GM12878 (cell line): ENCODE results near the gene GBP5. TPM values are rescaled to one million over a fixed set of nuclear protein-coding genes. Genes with fewer than 3 reads are reported as not detected.

ENCODE experiments used
- ATAC-seq: fragments of 200-7000 bp; cut with Tn5 transposase; 3 replicates; pipeline ENCODE4 v1.9.1; 2020; ENCODE audit warnings: mild to moderate bottlenecking, moderate library complexity
- BruUV-seq: library from RNA; stranded (reverse); fragments of 400-500 nt; replicated peaks from 2 replicates; lab custom pipeline; 2021; lab: Mats Ljungman, UMichigan
- CTCF ChIA-PET: fragments of 300-600 bp; sonication (Branson Sonifier 250); formaldehyde crosslinking; extraction: SDS; loops from one replicate; lab custom pipeline; 2021; ENCODE audit warnings: inconsistent platforms; lab: Yijun Ruan, JAX
- POLR2A ChIA-PET: fragments of 350-600 bp; formaldehyde crosslinking; extraction: SDS; loops from one replicate; lab custom pipeline; 2021; ENCODE audit warnings: inconsistent platforms; lab: Charles Lee
- RAD21 ChIA-PET: fragments of 300-600 bp; sonication (Branson Sonifier 250); formaldehyde crosslinking; loops from one replicate; lab custom pipeline; 2023; ENCODE audit warnings: antibody characterized with exemption; ENCODE audit not compliant: unreplicated experiment; lab: Charles Lee
- SMC1A ChIA-PET: fragments of 300-600 bp; sonication (Branson Sonifier 250); formaldehyde crosslinking; loops from one replicate; lab custom pipeline; 2023; ENCODE audit not compliant: unreplicated experiment, uncharacterized antibody; lab: Charles Lee
- DNase-seq: peaks from one replicate; pipeline ENCODE4 v3.0.0-alpha.2; 2011; ENCODE audit warnings: low read depth, low spot score
- FAIRE-seq: peaks from 3 replicates; lab custom pipeline; 2011; peaks lifted over from hg19 to GRCh38; lab: Jason Lieb, UNC
- H2AFZ ChIP-seq: 2 replicates; pipeline ENCODE4 v1.6.0; 2011; ENCODE audit warnings: low read depth, low read length, control low read depth; ENCODE audit not compliant: control insufficient read depth
- H3K27ac ChIP-seq: 2 replicates; pipeline ENCODE4 v1.5.1; 2011; ENCODE audit warnings: control low read depth; ENCODE audit not compliant: control insufficient read depth, insufficient read depth
- H3K27me3 ChIP-seq, 2 experiments: replicated peaks in 1 of 2; 2 replicates each; pipeline versions ENCODE4 v1.6.0 to v1.6.1; 2011; ENCODE audit warnings: low read length in 1 of 2; ENCODE audit not compliant: control insufficient read depth in 2 of 2, insufficient read depth in 2 of 2
- H3K36me3 ChIP-seq, 2 experiments: 2 replicates each; pipeline ENCODE4 v1.5.1; 2011; ENCODE audit warnings: low read length in 1 of 2; ENCODE audit not compliant: control insufficient read depth in 2 of 2, insufficient read depth in 2 of 2
- H3K4me1 ChIP-seq: 2 replicates; pipeline ENCODE4 v1.6.1; 2011; ENCODE audit warnings: mild to moderate bottlenecking, low read length, moderate library complexity, mixed read lengths; ENCODE audit not compliant: control insufficient read depth, insufficient read depth
- H3K4me2 ChIP-seq: 2 replicates; pipeline ENCODE4 v1.6.0; 2011; ENCODE audit warnings: control low read depth; ENCODE audit not compliant: control insufficient read depth, insufficient read depth
- H3K4me3 ChIP-seq: fragments of 200-600 bp; sonication (generic); 2 replicates; pipeline ENCODE4 v1.5.1; 2016
- H3K79me2 ChIP-seq: 2 replicates; pipeline ENCODE4 v1.6.0; 2011; ENCODE audit warnings: low read length; ENCODE audit not compliant: control insufficient read depth, insufficient read depth
- H3K9ac ChIP-seq: 2 replicates; pipeline ENCODE4 v1.8.0; 2011; ENCODE audit warnings: low read length, control low read depth, mixed read lengths; ENCODE audit not compliant: control insufficient read depth, insufficient read depth
- H3K9me3 ChIP-seq: replicated peaks from 3 replicates; pipeline ENCODE4 v1.5.1; 2011; ENCODE audit warnings: mild to moderate bottlenecking, low read length; ENCODE audit not compliant: control insufficient read depth, insufficient read depth
- H4K20me1 ChIP-seq: 2 replicates; pipeline ENCODE4 v1.6.0; 2011; ENCODE audit not compliant: control insufficient read depth, insufficient read depth
- EED ChIP-seq: sonication (generic); IDR thresholded peaks from 2 replicates; pipeline ENCODE4 v1.6.1; 2016; ENCODE audit warnings: antibody characterized with exemption, low read depth
- ESRRA ChIP-seq: IDR thresholded peaks from 2 replicates; pipeline ENCODE4 v1.6.1; 2012; ENCODE audit warnings: mild to moderate bottlenecking, low read length, improper control_type of control experiment
- ETV6 ChIP-seq, 2 experiments: fragments of 450-650 bp in 1 of 2; IDR thresholded peaks in 1 of 2; conservative IDR thresholded peaks in 1 of 2; 2 replicates each; pipeline ENCODE4 v1.6.1; 2014; ENCODE audit warnings: antibody characterized with exemption in 1 of 2, borderline replicate concordance in 1 of 2, low read depth in 1 of 2, mild to moderate bottlenecking in 1 of 2, moderate library complexity in 1 of 2
- EZH2 ChIP-seq: IDR thresholded peaks from 2 replicates; pipeline ENCODE4 v1.6.1; 2012; ENCODE audit warnings: low read depth, mild to moderate bottlenecking, control low read depth, inconsistent platforms, low read length, borderline replicate concordance; ENCODE audit not compliant: control insufficient read depth
- HDAC6 ChIP-seq: fragments of 200-600 bp; sonication (generic); IDR thresholded peaks from one replicate; pipeline ENCODE4 v1.8.0; 2017; ENCODE audit warnings: antibody characterized with exemption; ENCODE audit not compliant: unreplicated experiment
- PML ChIP-seq: IDR thresholded peaks from 2 replicates; pipeline ENCODE4 v1.6.1; 2012; ENCODE audit warnings: low read length, inconsistent platforms
- POU2F2 ChIP-seq: IDR thresholded peaks from 3 replicates; pipeline ENCODE4 v1.6.1; 2011; ENCODE audit warnings: low read depth, mild to moderate bottlenecking, low read length, borderline replicate concordance
- SRF ChIP-seq, 2 experiments: IDR thresholded peaks; 2 replicates each; pipeline ENCODE4 v1.6.1; 2011; ENCODE audit warnings: low read depth in 2 of 2, low read length in 2 of 2, mild to moderate bottlenecking in 1 of 2, moderate library complexity in 1 of 2
- ZSCAN29 ChIP-seq: fragments of 450-650 bp; IDR thresholded peaks from 2 replicates; pipeline ENCODE4 v1.6.1; 2017; ENCODE audit warnings: mild to moderate bottlenecking, moderate library complexity
- WGBS: methylation state at CpG from one replicate; pipeline ENCODE4 v1.1.6; 2016; ENCODE audit warnings: low lambda C conversion rate; ENCODE audit not compliant: insufficient replicate concordance, insufficient coverage; ENCODE audit errors: missing lambda C conversion rate; 5-methylcytosine and 5-hydroxymethylcytosine counted together
- in situ Hi-C: fragments of 300-500 bp; cut with MboI; formaldehyde crosslinking; loops from 9 replicates; pipeline ENCODE4 v1.14.3; 2018; ENCODE audit warnings: mixed read lengths
- intact Hi-C: fragments of 100-400 bp; cut with micrococcal nuclease; formaldehyde crosslinking; loops from one replicate; pipeline ENCODE4 v1.14.2; 2022; ENCODE audit not compliant: unreplicated experiment
- polyA plus RNA-seq, 11 experiments: library from polyadenylated mRNA; depleted of rRNA in 4 of 11; unstranded in 6 of 11; stranded (reverse) in 5 of 11; fragments of >200 nt; fragmentation: Nextera tagmentation in 4 of 11; fragmentation: Illumina TruSeq in 1 of 11; extraction: Ambion mirVana in 4 of 11; extraction: Trizol in 1 of 11; gene quantifications; 1 replicate in 1 of 11; 2 replicates in 10 of 11; pipeline versions ENCODE4 v1.2.1 to v1.2.3, GENCODE V29; 2011 to 2016; ENCODE audit warnings: inconsistent platforms in 2 of 11, missing spikeins in 2 of 11, low read depth in 1 of 11
- total RNA-seq, 4 experiments: library from RNA; depleted of rRNA in 3 of 4; stranded (reverse); fragments of >200 nt in 3 of 4; fragmentation: Illumina TruSeq in 1 of 4; extraction: Trizol in 1 of 4; gene quantifications; 2 replicates each; pipeline versions ENCODE4 v1.2.1 to v1.2.3, GENCODE V29; 2013 to 2021
- TF ChIP-seq, protein P1 (sequence below): fragments of 450-650 bp; IDR thresholded peaks from 2 replicates; pipeline ENCODE4 v1.6.1; 2018; ENCODE audit warnings: borderline replicate concordance, mild to moderate bottlenecking; ENCODE audit not compliant: partially characterized antibody
- TF ChIP-seq, protein P2 (sequence below): IDR thresholded peaks from 2 replicates; pipeline ENCODE4 v1.6.1; 2012; ENCODE audit warnings: mild to moderate bottlenecking, low read depth, low read length

GBP5 gene
- total and polyA plus RNA-seq, 10 of the 15 experiments (the other 5 are each of a cell fraction or from before 2014, with no cell fraction given) = 0.17 to 1.0 (median 0.42) TPM

DNA sequence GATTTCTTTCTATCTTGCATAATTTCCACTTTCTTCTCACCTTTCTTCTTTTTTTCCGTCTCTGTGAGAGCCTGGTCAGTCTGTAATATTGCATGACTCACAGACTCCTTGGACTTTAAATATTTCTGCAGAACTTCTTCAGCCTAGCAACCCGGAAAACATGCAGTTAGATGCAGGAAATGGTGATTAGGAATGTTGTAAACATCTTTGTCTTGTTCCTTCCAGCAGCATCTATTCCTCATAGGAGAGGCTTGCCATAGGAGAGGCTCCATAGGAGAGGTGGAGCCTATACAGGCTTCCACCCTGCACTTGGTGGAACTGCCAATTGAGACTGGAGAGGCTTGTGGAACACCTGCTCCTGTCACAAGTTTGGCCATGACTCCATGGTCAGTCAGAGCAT is 10.0 kb downstream of the GBP5 start:
- 35% methylated on average over 2 of the region's 2 CpGs for WGBS
- ATAC-seq (no peak), FAIRE-seq (no peak), DNase-seq (no peak)
- intact Hi-C loops (no loop called here), in situ Hi-C loops (no loop called here)
- Histone ChIP-seq H3K4me2 (no peak overlapping the region), H4K20me1 (no peaks in the 10 kb centered on the region), H3K9ac (no peak overlapping the region), H3K4me3 (no peak overlapping the region), H3K36me3 (no peaks in the 10 kb centered on the region), H3K4me1 (no peaks in the 10 kb centered on the region), H2AFZ (no peak overlapping the region), H3K27me3 (no peaks in the 10 kb centered on the region; a peak in 1 of 4 replicates), H3K79me2 (no peaks in the 10 kb centered on the region), H3K9me3 (no peaks in the 10 kb centered on the region), H3K27ac (no peak overlapping the region)
- no peak for TF ChIP-seq ETV6 (conservative IDR thresholded peaks at IDR 0.05 in 1 of 2, IDR thresholded peaks at IDR 0.05 in 1 of 2; ENCODE audit: borderline replicate concordance in 1 of 2, low read depth in 1 of 2)
- RAD21 ChIA-PET = no interaction called here
- CTCF ChIA-PET = no interaction called here
- no TSS peak for BruUV-seq
- POLR2A ChIA-PET = no interaction called here
- SMC1A ChIA-PET = no interaction called here

DNA sequence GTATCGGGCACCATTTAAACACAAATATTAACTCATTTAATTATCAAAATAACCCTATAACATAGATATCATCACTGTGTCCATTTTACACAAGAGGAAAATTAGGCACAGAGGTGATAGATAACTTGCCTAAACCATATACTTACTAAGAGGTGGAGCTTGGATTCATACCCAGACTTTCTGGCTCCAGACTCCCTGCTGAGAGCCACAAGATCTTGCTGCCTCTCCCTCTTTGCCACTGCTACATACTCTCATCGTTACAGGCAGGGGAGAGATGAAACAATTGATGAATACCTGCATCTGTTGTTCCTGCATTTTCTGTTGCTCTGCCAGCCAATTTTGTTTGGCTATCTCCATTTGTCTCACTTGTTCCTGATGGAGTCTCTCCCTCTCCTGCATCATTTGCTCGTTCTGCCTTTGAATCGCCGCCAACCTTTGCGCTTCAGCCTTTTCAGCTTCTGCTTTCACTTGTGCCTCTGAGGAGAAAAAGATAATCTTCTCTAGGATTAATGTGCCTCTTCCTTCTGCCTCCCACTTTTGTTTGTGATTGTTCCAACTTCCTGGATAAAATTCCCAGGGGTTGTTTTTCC is 10.6 kb downstream of the GBP5 start:
- no peak for ATAC-seq
- Histone ChIP-seq H3K9ac (no peak overlapping the region), H3K79me2 (no peaks in the 10 kb centered on the region), H3K27me3 (no peaks in the 10 kb centered on the region; a peak in 1 of 4 replicates), H3K4me2 (no peak overlapping the region), H2AFZ (no peak overlapping the region), H3K4me3 (no peak overlapping the region), H3K27ac (no peak overlapping the region), H3K4me1 (no peaks in the 10 kb centered on the region), H3K9me3 (peaks cover 3% of the 10 kb centered on the region; the same call in 2 of the 3 replicates), H4K20me1 (no peaks in the 10 kb centered on the region), H3K36me3 (no peaks in the 10 kb centered on the region)
- ChIA-PET CTCF (no interaction called here), SMC1A (no interaction called here), RAD21 (no interaction called here), POLR2A (no interaction called here)
- BruUV-seq = no TSS peak
- no peak for DNase-seq
- intact Hi-C loops = no loop called here
- in situ Hi-C loops = no loop called here
- WGBS = 90% methylated on average over 6 of the region's 6 CpGs
- no peak for FAIRE-seq
- TF ChIP-seq SRF (IDR thresholded peaks at IDR 0.05; ENCODE audit: low read depth in 2 of 2, low read length in 2 of 2) (no peak), HDAC6 (no peak), ZSCAN29 (no peak), EED (no peak), ESRRA (no peak), POU2F2 (no peak), EZH2 (no peak), PML (no peak)
- TF ChIP-seq, protein P1, sequence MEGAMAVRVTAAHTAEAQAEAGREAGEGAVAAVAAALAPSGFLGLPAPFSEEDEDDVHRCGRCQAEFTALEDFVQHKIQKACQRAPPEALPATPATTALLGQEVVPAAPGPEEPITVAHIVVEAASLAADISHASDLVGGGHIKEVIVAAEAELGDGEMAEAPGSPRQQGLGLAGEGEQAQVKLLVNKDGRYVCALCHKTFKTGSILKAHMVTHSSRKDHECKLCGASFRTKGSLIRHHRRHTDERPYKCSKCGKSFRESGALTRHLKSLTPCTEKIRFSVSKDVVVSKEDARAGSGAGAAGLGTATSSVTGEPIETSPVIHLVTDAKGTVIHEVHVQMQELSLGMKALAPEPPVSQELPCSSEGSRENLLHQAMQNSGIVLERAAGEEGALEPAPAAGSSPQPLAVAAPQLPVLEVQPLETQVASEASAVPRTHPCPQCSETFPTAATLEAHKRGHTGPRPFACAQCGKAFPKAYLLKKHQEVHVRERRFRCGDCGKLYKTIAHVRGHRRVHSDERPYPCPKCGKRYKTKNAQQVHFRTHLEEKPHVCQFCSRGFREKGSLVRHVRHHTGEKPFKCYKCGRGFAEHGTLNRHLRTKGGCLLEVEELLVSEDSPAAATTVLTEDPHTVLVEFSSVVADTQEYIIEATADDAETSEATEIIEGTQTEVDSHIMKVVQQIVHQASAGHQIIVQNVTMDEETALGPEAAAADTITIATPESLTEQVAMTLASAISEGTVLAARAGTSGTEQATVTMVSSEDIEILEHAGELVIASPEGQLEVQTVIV = no peak
- TF ChIP-seq, protein P2, sequence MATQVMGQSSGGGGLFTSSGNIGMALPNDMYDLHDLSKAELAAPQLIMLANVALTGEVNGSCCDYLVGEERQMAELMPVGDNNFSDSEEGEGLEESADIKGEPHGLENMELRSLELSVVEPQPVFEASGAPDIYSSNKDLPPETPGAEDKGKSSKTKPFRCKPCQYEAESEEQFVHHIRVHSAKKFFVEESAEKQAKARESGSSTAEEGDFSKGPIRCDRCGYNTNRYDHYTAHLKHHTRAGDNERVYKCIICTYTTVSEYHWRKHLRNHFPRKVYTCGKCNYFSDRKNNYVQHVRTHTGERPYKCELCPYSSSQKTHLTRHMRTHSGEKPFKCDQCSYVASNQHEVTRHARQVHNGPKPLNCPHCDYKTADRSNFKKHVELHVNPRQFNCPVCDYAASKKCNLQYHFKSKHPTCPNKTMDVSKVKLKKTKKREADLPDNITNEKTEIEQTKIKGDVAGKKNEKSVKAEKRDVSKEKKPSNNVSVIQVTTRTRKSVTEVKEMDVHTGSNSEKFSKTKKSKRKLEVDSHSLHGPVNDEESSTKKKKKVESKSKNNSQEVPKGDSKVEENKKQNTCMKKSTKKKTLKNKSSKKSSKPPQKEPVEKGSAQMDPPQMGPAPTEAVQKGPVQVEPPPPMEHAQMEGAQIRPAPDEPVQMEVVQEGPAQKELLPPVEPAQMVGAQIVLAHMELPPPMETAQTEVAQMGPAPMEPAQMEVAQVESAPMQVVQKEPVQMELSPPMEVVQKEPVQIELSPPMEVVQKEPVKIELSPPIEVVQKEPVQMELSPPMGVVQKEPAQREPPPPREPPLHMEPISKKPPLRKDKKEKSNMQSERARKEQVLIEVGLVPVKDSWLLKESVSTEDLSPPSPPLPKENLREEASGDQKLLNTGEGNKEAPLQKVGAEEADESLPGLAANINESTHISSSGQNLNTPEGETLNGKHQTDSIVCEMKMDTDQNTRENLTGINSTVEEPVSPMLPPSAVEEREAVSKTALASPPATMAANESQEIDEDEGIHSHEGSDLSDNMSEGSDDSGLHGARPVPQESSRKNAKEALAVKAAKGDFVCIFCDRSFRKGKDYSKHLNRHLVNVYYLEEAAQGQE = no peak
